Muscle layer of duodenum (tissue), 2 donors: ENCODE data around the gene TASOR2.

Experiments used
- H3K27ac ChIP-seq: one replicate; pipeline ENCODE4 v1.7.0; 2013; ENCODE audit warnings: mild to moderate bottlenecking, low read length
- H3K27me3 ChIP-seq: one replicate; pipeline ENCODE4 v1.7.0; 2013; ENCODE audit warnings: low read depth, mild to moderate bottlenecking, control low read depth, low read length
- H3K36me3 ChIP-seq, 2 donors: one replicate each; pipeline ENCODE4 v1.7.0; 2013; ENCODE audit warnings: low read length in 2 of 2, control low read depth in 1 of 2, mild to moderate bottlenecking in 1 of 2; ENCODE audit not compliant: insufficient read depth in 2 of 2, control insufficient read depth in 1 of 2
- H3K4me1 ChIP-seq, 2 donors: one replicate each; pipeline ENCODE4 v1.7.0; 2013; ENCODE audit warnings: low read length in 2 of 2, mild to moderate bottlenecking in 2 of 2, control low read depth in 1 of 2, moderate library complexity in 1 of 2; ENCODE audit not compliant: insufficient read depth in 2 of 2, control insufficient read depth in 1 of 2
- H3K4me3 ChIP-seq, 2 donors: one replicate each; pipeline ENCODE4 v1.7.0; 2013; ENCODE audit warnings: low read length in 2 of 2, low read depth in 1 of 2, mild to moderate bottlenecking in 1 of 2
- H3K9me3 ChIP-seq, 2 donors: one replicate each; pipeline ENCODE4 v1.7.0; 2013; ENCODE audit warnings: low read length in 2 of 2, control low read depth in 1 of 2, mild to moderate bottlenecking in 1 of 2; ENCODE audit not compliant: control insufficient read depth in 1 of 2
- donor health status: healthy.

TASOR2 gene

DNA sequence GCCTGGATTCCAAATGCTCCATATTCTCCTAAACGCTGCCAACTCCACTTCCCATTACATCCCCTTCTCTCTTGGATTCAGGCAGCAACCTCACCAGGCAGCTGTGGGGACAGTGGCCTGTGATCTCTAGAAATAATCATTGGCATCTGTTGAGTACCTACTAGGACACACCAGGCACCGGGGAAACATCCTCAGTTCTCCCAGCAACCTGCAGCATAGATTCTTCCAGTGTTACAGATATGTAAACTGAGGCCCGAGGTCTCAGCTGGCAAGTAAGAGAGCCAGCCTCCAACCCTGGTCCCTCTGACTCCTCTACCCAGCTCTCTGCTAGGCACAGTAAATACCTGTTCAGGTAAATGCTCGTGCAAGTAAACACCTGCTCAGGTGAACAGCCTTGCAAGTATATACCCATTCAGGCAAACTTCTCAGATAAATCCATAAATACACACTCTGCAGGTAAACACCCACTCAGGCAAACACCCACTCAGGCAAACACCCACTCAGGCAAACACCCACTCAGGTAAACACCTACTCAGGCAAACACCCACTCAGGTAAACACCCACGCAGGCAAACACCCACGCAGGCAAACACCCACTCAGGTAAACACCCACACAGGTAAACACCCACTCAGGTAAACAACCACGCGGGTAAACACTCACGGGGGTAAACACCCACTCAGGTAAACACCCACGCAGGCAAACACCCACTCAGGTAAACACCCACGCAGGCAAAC, 37.0 kb upstream of the TASOR2 start:
- Histone ChIP-seq H3K27ac (no peak overlapping the region), H3K9me3 (no peaks in the 10 kb centered on the region), H3K36me3 (peaks cover 26 to 28% of the 10 kb centered on the region in 2 donors), H3K4me3 (no peak overlapping the region), H3K27me3 (no peaks in the 10 kb centered on the region), H3K4me1 (peaks cover 0 to 4% of the 10 kb centered on the region in 2 donors)

DNA sequence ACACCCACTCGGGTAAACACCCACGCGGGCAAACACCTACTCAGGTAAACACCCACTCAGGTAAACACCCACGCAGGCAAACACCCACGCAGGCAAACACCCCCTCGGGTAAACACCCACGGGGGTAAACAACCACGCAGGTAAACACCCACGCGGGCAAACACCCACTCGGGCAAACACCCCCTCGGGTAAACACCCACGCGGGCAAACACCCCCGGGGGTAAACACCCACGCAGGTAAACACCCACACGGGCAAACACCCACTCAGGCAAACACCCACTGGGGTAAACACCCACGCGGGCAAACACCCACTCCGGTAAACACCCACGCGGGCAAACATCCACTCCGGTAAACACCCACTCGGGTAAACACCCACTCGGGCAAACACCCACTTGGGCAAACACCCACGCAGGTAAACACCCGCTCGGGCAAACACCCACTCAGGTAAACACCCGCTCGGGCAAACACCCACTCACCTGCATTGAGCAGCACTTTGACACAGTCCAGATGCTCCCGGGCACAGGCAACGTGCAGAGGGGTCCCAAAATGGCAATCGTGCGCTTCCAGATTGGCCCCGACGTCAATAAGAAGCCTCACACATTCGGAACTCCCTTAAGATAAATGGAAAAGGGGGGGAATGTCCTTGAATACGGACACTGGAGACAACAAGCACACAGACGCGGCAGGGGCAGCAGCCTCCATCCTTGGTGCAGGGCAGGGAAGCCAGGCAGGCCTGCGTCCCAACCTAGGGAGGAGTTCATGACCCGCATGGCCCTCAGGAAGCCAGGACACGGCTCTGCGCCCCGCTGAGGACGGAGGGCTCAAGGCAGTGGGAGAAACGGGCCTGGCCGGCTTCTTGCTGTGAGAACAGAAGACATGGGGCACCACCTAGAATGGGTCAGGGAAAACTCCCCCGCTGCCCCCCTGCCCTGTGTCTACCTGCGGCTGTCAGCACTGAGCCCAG, 35.9 kb upstream of the TASOR2 start:
- Histone ChIP-seq H3K4me1 (peaks cover 0 to 4% of the 10 kb centered on the region in 2 donors), H3K36me3 (peaks cover 24 to 28% of the 10 kb centered on the region in 2 donors), H3K4me3 (no peak overlapping the region), H3K27me3 (no peaks in the 10 kb centered on the region), H3K9me3 (no peaks in the 10 kb centered on the region), H3K27ac (no peak overlapping the region)

DNA sequence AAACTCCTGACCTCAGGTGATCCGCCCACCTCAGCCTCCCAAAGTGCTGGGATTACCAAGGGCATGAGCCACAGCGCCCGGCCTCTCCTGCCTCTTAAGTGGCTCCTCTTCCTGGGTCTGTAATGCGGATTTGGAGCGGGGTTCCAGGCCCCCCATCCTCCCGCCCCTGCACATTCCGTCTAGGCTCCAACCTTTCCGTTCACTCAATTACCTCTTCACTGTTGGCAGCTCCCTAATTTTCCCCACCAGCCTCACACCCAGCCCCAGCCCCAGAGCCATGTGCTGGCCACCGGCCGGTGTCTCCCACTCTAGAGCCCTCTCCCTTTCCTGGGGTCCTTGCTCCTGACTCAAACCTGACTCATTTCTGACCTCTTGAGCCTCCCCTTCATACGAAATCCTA, 34.9 kb upstream of the TASOR2 start:
- Histone ChIP-seq H3K27ac (no peak overlapping the region), H3K9me3 (no peaks in the 10 kb centered on the region), H3K36me3 (peaks cover 20 to 28% of the 10 kb centered on the region in 2 donors), H3K4me1 (peaks cover 0 to 2% of the 10 kb centered on the region in 2 donors), H3K27me3 (no peaks in the 10 kb centered on the region), H3K4me3 (no peak overlapping the region)

DNA sequence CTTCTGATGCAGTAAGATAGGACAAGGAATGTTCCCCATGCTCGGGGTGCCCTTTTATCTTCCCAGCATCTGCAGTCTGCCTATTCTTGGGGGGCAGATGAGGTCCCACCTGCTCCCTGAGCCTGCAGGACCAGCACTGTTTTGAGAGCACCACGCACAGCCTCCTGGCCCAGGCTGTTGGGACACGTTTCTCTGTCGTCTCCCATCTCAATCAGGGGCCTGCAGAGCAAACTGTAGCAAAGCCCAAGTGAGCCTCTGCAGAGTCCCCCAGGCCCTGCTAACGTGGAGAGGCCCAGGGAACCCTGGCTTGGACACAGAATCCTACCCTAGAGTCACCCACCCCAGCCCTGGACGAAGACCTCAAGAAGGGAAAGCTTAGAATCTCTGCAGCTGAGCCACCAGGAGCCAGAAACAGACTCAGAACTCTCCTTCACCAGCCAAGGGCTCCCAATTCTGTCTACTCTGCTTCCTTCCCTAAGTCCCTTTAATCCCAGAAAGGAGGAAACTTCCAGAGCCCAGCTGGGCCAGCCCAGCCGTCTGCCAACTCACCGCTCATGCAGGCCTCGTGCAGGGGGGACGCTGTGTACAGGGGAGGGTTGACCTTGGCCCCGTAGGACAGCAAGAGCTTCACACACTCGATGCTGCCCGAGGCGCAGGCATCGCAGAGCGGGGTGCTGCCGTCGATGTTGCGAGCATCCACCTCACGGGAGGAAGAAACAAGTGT, 33.8 kb upstream of the TASOR2 start:
- peaks cover 19 to 28% of the 10 kb centered on the region in 2 donors for H3K36me3 ChIP-seq
- no peak overlapping the region for H3K4me3 ChIP-seq
- no peaks in the 10 kb centered on the region for H3K27me3 ChIP-seq
- no peaks in the 10 kb centered on the region for H3K9me3 ChIP-seq
- H3K4me1 ChIP-seq = no peaks in the 10 kb centered on the region
- no peak overlapping the region for H3K27ac ChIP-seq

DNA sequence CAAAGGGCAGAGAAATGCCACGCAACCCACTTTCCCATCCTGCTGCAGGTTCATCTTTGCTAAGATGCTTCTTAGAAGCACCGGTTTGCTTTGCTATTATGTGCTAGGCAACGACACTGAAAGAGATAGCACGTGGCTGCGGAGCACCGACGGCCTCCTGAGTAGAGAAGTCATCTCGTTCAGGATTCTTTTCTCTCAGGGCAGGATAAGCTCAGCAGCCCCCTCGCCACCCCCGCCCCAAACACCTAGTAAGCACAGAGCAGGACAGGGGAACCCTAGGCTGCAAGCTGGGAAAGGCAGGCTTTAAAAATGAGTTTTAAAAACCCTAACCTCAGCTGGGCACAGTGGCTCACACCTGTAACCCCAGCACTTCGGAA, 33.3 kb upstream of the TASOR2 start:
- H3K9me3 ChIP-seq = no peaks in the 10 kb centered on the region
- H3K4me3 ChIP-seq = no peak overlapping the region
- no peaks in the 10 kb centered on the region for H3K4me1 ChIP-seq
- no peaks in the 10 kb centered on the region for H3K27me3 ChIP-seq
- no peak overlapping the region for H3K27ac ChIP-seq
- peaks cover 19 to 28% of the 10 kb centered on the region in 2 donors for H3K36me3 ChIP-seq

DNA sequence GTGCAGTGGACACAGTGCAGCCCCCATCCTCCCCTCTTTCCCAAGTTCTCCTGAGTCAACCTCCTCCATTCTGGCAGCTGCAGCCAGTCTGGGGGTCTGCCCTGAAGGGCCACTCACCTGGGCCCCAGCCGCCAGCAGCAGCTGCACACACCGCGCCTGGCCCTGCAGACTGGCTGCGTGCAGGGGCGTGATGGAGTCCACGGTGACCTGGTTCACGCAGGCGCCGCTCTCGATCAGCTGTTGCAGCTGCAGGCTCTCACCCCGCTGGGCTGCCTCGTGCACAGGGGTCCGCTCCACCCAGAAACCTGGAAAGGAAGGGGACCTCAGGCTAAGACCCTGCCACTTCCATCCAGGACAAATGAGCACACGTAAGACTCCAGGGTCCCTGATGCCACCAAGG, 31.9 kb upstream of the TASOR2 start:
- no peak overlapping the region for H3K4me3 ChIP-seq
- no peaks in the 10 kb centered on the region for H3K9me3 ChIP-seq
- no peaks in the 10 kb centered on the region for H3K4me1 ChIP-seq
- no peak overlapping the region for H3K27ac ChIP-seq
- H3K36me3 ChIP-seq = peaks cover 14 to 24% of the 10 kb centered on the region in 2 donors
- H3K27me3 ChIP-seq = no peaks in the 10 kb centered on the region

DNA sequence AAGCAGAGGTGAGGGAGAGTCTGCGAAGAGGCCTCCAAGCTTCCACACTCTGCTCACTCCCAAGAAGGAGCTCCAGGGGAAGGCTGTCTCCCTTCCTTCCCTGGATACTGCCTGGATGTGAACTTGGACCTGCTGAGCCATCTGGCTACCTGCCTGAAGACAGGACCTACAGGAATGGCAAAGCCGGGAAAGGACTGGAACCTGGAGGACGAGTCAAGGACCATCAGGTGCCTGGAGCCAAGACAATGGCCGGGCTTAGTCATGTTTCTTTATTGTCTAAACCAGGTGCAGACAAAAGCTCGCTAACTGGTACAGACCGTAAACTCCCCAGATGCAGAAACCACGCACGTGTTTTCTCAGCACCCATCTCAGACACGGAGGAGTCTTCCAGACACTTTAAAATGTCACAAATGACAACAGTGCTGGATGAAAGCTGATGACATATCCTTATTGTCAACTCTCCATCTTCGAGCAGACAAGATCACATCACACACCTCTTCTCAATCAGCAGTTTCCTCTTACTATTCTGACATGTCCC, 30.4 kb upstream of the TASOR2 start:
- H3K27ac ChIP-seq = no peak overlapping the region
- no peak overlapping the region for H3K4me3 ChIP-seq
- H3K9me3 ChIP-seq = no peaks in the 10 kb centered on the region
- H3K36me3 ChIP-seq = peaks cover 8 to 15% of the 10 kb centered on the region in 2 donors
- H3K4me1 ChIP-seq = peaks cover under 1 to 1% of the 10 kb centered on the region in 2 donors
- no peaks in the 10 kb centered on the region for H3K27me3 ChIP-seq

DNA sequence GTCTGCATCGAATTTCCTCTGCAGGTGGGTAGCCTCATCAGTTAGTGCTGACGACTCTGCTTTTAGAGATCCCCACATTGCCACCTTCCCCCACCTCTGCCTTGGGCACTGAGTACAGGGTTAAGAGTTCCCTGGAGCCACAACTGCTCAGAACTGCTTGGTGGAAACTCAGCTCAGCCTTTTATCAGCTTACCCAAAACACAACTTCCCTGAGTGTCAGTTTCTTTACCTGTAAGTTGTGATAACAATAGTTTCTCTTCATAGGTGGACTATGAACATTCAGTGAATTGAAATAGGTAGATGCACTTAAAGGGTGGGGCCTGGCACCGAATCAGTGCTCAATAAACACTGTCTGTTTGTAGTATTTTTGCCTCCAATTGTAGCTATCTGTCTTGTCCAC, 29.5 kb upstream of the TASOR2 start:
- Histone ChIP-seq H3K27ac (no peak overlapping the region), H3K27me3 (no peaks in the 10 kb centered on the region), H3K4me3 (no peak overlapping the region), H3K9me3 (no peaks in the 10 kb centered on the region), H3K36me3 (peaks cover 6 to 15% of the 10 kb centered on the region in 2 donors), H3K4me1 (peaks cover 8 to 9% of the 10 kb centered on the region in 2 donors)

DNA sequence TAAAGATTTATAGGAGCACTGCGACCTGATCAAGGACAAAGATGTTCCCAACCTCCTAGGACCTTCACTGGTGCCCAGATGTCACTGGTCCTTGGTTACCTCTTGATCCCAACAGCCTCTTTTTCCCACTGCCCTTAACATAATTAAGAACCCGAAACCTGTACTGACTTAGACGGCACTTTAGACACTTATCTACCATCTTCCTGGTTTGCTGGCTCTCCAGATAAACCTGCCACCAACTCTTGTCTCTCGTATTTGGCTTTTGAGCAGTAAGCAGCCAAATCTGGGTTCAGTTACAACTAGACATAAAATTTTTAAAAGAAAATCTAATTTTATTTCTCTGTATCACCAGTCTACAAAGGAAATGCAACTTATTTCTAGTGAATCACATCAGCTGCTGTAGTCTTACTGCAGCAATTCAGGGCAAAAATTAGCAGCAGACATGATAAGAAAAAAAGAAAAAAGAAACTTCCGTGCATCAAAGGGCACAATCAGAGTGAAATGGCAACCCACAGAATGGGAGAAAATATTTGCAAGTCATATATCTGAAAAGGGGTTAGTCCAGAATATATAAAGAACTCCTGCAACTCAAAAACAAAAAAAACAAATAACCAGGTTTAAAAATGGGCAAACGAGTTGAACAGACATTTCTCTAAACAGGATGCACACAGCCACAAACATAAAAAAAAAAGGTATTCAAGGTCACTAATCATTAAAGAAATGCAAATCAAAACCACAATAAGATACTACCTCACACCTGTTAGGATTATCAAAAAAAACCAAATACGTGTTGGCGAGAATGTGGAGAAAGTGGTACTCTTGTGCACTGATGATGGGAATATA, 27.7 kb upstream of the TASOR2 start:
- Histone ChIP-seq H3K27me3 (no peaks in the 10 kb centered on the region), H3K36me3 (peaks cover 0 to 8% of the 10 kb centered on the region in 2 donors), H3K4me3 (no peak overlapping the region), H3K9me3 (no peaks in the 10 kb centered on the region), H3K4me1 (peaks cover 10 to 11% of the 10 kb centered on the region in 2 donors), H3K27ac (no peak overlapping the region)

DNA sequence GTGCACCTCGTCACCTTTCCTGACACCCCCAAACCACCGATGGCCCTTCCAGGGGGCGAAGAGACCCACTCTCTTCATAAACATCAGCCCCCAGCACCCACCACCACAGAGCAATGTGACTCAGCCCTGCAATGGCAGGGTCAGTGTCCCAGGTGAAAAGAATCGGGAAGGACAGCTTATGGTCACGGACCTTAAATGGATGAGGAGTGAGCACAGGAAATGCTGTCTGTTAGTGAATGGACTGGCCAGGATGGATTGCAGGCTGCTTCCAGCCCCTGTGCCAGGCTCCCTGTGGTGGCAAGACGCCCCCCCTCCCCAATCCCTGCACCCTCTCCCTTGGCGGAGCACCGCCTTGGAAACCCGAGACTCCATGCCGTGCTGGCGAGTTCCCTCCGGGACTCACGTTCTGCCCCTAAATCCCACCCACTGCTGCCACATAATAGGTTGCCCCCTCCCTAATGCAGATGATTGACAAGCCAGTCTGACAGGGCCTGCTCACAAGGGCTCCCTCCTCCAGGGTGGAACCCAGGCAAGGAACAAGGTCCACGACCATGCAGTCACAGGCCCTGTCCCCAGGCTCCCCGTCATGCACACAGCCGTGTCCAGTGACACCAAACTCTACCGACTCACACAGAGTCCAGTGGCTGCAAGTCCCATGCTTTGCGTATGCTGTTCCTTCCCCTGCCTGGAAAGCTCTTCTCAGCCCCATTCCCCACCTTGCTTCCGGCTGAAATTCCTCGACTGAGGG, 25.6 kb upstream of the TASOR2 start:
- Histone ChIP-seq H3K36me3 (no peaks in the 10 kb centered on the region), H3K4me3 (no peak overlapping the region), H3K27me3 (no peaks in the 10 kb centered on the region), H3K9me3 (no peaks in the 10 kb centered on the region), H3K4me1 (peaks cover 10 to 16% of the 10 kb centered on the region in 2 donors), H3K27ac (no peak overlapping the region)
